NCI-H187 treated with DMSO at 0.1 percent for 48 hours (cell line): ENCODE measurements around the gene XKR3.
"Not testable (repeated sequence)": the region's sequence is repeated elsewhere in the genome, so short reads cannot be mapped to it uniquely, and the experiment has no call there.

ENCODE experiments used
- DNase-seq: peaks from one replicate; lab custom pipeline; 2025; lab: John Stamatoyannopoulos, UW

The XKR3 gene

GRCh38 chr22:16804882-16805281, 20.3 kb downstream of the XKR3 start:
- no peak for DNase-seq

DNA sequence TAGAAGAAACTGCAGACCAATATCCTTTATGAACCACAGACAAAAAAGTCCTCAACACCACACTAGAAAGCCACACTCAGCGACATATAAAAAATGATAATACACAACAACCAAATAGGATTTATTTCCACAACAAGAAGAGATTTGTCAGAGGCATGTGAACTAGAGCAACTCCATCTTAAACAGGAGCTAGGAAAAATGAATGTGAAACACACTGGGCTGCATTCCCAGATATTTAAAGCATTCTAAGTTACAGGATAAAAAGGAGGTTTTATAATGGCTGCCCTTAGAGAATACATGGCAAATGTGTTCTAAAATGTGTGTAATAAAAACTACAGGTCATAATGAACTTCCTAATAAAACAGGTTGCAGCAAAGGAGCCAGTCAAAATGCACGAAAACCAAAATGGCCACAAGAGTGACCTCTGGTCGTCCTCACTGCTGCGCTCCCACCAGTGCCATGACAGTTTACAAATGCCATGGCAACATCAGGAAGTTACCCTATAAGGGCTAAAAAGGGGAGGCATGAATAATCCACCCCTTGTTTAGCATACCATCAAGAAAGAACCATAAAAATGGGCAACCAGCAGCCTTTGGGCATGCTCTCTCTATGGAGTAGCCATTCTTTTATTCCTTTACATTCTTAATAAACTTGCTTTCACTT, 21.8 kb downstream of the XKR3 start:
- DNase-seq = no peak

DNA sequence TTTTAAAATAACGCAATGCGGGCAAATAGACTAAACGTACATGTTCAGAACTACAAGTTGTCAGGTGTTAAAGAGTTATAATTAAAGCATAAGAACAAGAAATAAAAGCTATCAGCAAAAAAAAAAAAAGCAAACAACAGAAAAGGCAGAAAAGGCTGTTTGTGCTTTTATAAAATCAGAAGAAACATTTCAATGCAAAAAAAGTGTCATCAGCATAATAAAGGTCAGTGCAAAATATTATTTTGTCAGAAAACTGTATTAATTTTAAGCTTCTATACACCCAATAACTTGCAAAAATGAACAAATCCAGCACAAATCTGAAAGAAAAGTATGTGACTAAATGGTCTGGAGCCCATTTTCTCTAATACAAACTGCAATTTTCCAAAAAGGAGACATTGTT, 23.6 kb downstream of the XKR3 start:
- no peak for DNase-seq

DNA sequence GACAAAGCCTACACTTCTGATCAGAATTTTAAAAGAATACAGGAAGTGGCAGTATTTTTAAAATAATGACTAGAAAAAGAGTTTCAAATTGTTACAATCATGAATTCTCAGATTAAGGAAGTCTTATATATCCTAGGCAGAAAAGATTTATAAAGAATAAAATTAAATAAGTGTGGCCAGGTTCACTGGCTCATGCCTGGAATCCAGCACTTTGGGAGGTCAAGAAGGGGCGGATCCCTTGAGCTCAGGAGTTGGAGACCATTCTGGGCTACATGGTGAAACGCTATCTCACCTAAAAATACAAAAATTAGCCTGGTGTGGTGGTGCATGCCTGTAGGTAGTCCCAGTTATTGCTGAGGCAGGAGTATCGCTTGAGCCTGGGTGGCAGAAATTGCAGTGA, 24.1 kb downstream of the XKR3 start:
- DNase-seq = no peak

- DNase-seq = no peak
Observed at GRCh38 chr22:16800358-16800757, 24.9 kb downstream of the XKR3 start.

DNA sequence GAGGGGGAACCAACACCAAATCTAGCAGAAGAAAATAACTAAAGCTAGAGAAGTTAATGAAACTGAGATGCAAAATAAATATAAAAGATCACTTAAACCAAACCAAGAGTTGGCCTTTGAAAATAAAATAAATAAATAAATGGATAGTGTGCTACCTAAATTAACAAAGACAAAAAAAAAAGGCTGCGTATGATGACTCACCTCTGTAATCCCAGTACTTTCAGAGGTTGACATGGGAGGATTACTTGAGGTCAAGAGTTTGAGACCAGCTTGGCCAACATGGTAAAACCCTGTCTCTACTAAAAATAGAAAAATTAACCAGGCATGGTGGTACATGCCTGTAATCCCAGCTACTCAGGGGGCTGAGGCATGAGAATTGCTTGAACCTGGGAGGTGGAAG, 29.7 kb downstream of the XKR3 start:
- DNase-seq = not testable (repeated sequence)

DNA sequence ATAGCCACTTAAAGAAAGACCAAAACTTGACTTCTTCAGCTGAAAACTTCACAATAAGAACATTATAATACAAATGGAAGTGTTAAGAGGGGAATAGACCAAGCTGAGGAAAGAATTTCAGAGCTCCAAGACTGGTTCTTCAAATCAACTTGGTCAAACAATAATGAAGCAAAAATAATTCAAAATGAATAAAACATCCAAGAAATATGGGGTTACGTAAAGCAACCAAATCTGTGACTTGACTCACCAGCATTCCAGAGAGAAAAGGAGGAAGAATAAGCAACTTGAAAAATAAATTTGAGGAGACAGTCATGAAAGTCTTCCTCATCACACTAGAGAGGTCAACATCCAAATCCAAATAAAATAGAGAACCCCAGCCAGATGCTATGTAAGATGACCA, 31.4 kb downstream of the XKR3 start:
- DNase-seq = no peak

DNA sequence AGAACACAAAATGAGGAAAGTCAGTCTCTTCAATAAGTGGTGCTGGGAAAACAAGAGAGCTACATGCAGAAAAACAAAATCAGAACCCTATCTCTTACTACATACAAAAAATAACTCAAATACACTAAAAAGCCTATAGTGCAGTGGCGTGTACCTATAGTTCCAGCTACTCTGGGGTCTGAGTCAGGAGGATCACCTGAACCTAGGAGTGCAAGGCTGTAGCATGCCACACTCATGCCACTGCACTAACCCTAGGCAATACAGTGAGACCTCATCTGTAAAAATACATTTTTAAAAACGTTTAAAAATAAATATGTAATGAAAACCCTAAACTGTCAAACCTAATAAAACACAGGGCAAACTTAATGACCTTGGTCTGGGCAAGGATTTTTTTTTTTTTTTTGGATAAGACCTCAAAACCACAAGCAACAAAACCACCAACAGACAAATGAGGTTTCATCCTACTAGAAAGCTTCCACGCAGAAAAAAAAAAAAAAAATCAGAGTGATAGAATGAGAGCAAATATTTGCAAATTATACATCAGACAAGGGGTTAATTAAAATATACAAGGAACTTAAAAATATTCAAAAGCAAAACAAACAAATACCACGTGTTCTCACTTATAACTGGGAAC, 35.2 kb downstream of the XKR3 start:
- no peak for DNase-seq

GRCh38 chr22:16783930-16784354, 41.3 kb downstream of the XKR3 start:
- no peak for DNase-seq

GRCh38 chr22:16783453-16783852, 41.8 kb downstream of the XKR3 start:
- no peak for DNase-seq

DNA sequence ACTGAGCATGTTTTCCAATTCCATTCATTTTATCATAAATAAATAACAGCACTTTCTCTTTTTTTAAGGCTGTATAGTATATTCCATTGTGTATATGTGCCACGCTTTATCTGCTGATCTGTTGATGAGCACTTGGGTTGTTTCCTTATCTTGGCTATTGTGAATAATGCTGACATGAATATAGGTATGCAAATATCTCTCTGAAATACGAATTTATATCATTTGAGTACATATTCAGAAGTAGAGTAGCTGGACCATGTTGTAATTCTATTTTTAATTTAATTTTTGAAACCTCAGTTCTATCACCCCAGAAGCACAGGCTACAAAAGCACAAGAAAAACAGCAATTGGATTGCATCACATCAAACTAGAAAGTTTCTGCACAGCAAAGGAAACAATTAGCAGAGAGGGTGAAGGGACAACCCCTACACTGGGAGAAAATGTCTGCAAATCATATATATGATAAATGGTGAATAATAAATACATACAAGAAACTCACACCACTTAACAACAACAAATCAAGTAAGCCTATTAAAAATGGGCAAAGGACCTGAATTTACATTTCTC, 43.4 kb downstream of the XKR3 start:
- no peak for DNase-seq

DNA sequence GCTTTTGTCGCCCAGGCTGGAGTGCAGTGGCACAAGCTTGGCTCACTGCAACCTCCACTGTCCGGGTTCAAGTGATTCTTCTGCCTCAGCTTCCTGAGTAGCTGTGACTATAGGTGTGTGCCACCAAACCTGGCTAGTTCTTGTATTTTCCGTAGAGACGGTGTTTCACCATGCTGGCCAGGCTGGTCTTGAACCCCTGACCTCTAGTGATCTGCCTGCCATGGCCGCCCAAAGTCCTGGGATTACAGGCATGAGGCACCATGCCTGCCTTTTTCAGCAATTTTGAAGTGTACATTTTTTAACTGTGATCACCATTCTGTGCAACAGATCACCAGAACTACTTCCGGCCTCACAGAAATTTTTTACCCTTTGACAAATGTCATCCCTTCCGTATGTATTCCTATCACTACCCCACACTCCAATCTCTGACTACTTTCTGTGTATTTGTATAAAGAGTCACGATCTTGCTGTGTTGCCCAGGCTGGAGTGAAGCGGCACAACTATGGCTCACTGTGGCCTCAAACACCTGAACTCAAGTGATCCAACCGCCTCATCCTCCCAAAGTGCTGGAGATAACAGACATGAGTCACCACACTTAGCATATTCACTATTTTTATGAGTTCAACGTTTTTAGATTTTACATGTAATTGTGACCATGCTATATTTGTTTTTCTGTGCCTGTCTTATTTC, 44.0 kb downstream of the XKR3 start:
- no peak for DNase-seq

DNA sequence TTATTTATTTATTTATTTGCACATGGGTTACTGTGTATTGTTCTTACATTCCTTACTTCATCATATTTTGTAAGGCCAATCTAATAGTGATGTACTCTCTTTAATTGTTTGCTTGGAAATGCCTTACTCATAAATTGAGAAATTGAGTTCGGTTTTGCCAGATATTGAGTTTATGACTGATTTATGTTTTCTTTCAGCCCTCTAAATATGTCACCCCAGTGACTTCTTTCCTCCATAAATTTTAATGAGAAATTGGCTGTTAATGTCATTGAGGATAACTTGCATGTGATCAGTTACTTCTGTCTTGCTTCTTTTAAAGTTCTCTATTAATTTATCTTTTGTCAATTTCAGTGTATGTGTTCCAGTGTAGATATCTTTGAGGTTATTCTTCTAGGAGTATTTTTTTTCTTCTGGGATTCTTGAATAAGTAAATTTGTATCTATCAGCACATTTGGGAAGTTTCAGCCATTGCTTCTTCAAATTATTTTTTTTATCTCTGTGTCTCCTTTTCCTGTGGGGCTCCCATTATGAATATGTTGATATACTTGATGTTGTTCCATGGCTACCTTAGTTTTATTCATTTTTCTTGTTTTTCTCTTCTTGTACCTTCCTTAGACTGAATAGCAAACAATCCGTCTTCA, 47.8 kb downstream of the XKR3 start:
- no peak for DNase-seq

DNA sequence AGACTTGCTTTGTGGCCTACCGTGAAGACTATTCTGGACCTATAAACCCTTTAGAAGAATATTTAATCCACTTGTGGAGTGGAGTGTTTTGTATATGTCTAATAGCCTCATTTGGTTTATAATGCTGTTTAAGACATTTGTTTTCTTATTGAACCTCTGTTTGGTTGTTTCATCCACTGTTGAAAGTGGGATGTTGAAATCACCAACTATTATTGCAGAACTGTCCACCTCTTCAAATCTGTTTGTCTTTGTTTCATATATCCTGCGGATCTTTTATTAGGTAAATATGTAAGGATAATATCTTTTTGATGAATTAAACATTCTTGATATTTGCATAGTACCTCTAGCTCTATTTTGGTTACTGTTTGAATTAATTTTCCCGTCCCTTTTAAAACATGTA, 49.1 kb downstream of the XKR3 start:
- no peak for DNase-seq

DNA sequence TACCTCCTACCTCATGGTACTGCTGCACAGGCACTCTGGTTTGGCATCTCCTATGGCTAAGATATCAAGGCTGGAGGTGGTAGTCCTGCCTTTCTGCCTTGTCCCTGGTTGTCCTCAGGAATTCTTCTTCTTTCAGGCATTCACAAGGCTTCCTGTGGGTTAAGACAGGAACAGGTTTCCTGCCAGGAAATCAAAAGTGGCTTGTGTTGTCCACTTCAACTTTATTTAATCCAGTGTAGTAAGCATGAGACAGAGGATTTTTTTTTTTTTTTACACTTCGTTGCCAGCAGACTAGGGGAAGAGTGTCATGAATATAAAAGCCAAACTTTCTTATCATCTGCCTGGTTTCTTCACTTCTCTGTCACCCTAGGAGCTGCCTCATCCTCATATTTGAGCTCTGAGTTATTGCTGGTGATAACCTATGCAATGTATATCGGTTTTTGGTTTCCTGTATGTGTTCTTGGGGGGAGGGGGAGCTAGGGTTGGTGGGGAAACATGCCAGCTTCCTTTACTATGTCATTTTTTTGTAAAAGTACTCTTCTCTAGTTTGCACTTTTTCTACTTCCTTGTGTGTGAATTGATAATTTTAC, 50.2 kb downstream of the XKR3 start:
- DNase-seq = no peak

DNA sequence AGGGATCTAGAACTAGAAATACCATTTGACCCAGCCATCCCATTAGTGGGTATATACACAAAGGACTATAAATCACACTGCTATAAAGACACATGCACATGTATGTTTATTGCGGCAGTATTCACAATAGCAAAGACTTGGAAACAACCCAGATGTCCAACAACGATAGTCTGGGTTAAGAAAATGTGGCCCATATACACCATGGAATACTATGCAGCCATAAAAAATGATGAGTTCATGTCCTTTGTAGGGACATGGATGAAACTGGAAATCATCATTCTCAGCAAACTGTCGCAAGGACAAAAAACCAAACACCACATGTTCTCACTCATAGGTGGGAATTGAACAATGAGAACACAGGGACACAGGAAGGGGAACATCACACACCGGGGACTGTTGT, 53.6 kb downstream of the XKR3 start:
- not testable (repeated sequence) for DNase-seq

- not testable (repeated sequence) for DNase-seq
Observed at GRCh38 chr22:16767927-16768326, 57.3 kb downstream of the XKR3 start.

- not testable (repeated sequence) for DNase-seq
Observed at GRCh38 chr22:16762224-16762623, 63.0 kb downstream of the XKR3 start.

DNA sequence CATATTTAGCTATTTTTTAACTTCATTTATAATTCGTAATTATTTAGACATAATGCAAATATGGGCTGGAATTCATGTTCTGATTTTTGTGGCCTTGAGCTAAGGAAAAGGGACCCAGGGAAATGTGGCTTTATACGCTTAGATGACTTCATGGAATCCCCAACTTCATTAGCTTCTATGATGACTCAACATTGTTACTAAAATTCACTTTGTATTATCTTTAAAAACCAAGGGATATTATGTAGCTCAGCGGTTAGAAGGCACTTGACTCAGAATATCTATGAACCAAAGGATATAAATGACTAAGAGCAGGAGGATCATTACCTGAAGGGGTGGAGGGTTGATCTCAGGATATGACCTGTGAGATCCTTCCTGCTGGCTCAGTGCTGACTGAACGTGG, 64.8 kb downstream of the XKR3 start:
- not testable (repeated sequence) for DNase-seq

- DNase-seq = not testable (repeated sequence)
Observed at GRCh38 chr22:16749282-16749681, 75.9 kb downstream of the XKR3 start.

GRCh38 chr22:16748160-16748929, 76.9 kb downstream of the XKR3 start:
- DNase-seq = not testable (repeated sequence)
